ENCODE results near the gene DHTKD1.

- no peak for TF ChIP-seq CTCF (conservative IDR thresholded peaks at IDR 0.05; ENCODE audit: low read length)
- TF ChIP-seq EZH2phosphoT487 (IDR thresholded peaks at IDR 0.05; ENCODE audit: borderline replicate concordance, low read depth, low read length), result no peak
Measured at GRCh38 chr10:12020574-12020973, 48.2 kb upstream of the DHTKD1 start.

All from OCI-LY7 (cell line).